Left ventricle myocardium inferior (tissue), 1 donor: ENCODE results near the gene VILL. TPM values are rescaled to one million over a fixed set of nuclear protein-coding genes. Genes with fewer than 3 reads are reported as not detected.

Experiments
- DNase-seq: peaks from one replicate; pipeline ENCODE4 v3.0.0-alpha.2; 2020
- H3K27ac ChIP-seq: fragments of 200-600 bp; replicated peaks from 2 replicates; pipeline ENCODE4 v1.8.0; 2021
- H3K27me3 ChIP-seq: fragments of 200-600 bp; 2 replicates; pipeline ENCODE4 v1.8.0; 2021; ENCODE audit warnings: low read depth
- H3K36me3 ChIP-seq: fragments of 200-600 bp; 2 replicates; pipeline ENCODE4 v1.8.0; 2021
- H3K4me1 ChIP-seq: fragments of 200-600 bp; 2 replicates; pipeline ENCODE4 v1.8.0; 2021
- H3K4me3 ChIP-seq: fragments of 200-600 bp; 2 replicates; pipeline ENCODE4 v1.8.0; 2021; ENCODE audit warnings: mild to moderate bottlenecking, moderate library complexity
- H3K9me3 ChIP-seq: fragments of 200-600 bp; replicated peaks from 2 replicates; pipeline ENCODE4 v1.8.0; 2021
- intact Hi-C: fragments of 100-400 bp; cut with micrococcal nuclease; formaldehyde crosslinking; loops from one replicate; pipeline ENCODE4 v1.11.0; 2022
- total RNA-seq: library from RNA; stranded (reverse); fragmentation: NEBNext Ultra II Directional; extraction: Animal tissue kit (Norgen Biotek cat#: 25700); gene quantifications from one replicate; pipeline ENCODE4 v1.2.1, GENCODE V29; 2021
- TF ChIP-seq, protein P1 (sequence below): fragments of 200-600 bp; IDR thresholded peaks from 2 replicates; pipeline ENCODE4 v1.8.0; 2021; ENCODE audit warnings: antibody characterized with exemption, mild to moderate bottlenecking, borderline replicate concordance
- donor health status: DM: no; HTN: yes; CAD: no; lungs with severe emphysema.

The VILL gene
- total RNA-seq, 1 donor from 2014 or later: 3.6 TPM

DNA sequence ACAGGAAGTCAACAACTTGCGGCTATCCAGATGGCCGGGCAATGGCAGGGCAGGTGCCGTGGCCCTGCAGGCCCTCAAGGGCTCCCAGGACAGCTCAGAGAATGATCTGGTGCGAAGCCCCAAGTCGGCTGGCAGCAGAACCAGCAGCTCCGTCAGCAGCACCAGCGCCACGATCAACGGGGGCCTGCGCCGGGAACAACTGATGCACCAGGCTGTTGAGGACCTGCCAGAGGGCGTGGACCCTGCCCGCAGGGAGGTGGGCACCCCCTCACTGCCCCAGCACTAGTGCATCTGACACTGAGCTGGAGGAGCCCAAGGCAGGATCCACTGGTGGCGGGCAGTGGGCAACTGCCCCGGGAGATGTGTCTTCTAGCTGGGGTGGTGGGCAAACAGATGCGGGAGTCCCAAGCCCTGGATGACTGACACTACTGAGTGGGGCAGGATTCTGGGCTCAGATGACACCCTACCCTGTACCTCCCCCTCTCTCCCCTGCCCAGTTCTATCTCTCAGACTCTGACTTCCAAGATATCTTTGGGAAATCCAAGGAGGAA is 15.9 kb downstream of the VILL start:
- H3K27me3 ChIP-seq: no peaks in the 10 kb centered on the region
- TF ChIP-seq, protein P1, sequence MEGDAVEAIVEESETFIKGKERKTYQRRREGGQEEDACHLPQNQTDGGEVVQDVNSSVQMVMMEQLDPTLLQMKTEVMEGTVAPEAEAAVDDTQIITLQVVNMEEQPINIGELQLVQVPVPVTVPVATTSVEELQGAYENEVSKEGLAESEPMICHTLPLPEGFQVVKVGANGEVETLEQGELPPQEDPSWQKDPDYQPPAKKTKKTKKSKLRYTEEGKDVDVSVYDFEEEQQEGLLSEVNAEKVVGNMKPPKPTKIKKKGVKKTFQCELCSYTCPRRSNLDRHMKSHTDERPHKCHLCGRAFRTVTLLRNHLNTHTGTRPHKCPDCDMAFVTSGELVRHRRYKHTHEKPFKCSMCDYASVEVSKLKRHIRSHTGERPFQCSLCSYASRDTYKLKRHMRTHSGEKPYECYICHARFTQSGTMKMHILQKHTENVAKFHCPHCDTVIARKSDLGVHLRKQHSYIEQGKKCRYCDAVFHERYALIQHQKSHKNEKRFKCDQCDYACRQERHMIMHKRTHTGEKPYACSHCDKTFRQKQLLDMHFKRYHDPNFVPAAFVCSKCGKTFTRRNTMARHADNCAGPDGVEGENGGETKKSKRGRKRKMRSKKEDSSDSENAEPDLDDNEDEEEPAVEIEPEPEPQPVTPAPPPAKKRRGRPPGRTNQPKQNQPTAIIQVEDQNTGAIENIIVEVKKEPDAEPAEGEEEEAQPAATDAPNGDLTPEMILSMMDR: no peak
- H3K9me3 ChIP-seq: no peaks in the 10 kb centered on the region
- DNase-seq: no peak
- H3K27ac ChIP-seq: peak overlapping the region; percentile 71
- H3K4me1 ChIP-seq: peaks cover 28% of the 10 kb centered on the region
- intact Hi-C loops: no loop called here
- H3K36me3 ChIP-seq: peaks cover 43% of the 10 kb centered on the region
- no peak overlapping the region for H3K4me3 ChIP-seq

DNA sequence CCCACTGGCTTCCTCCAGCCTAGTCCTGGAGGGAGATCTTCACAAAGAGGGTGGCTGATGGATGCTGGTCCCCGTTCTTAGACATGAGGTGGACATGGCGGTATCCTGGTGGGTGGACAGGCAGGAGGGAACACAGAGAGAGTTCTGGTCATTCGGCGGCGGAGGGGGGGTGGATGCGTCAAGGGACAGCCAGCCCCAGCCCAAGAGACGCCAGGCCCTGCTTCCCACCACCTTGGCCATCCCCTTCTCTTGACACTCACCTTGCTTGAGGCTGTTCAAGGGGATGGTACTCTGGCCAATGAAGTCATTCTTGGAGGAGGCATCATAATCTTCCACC is 17.1 kb downstream of the VILL start:
- Histone ChIP-seq H3K9me3 (no peaks in the 10 kb centered on the region), H3K4me3 (no peak overlapping the region), H3K27ac (no peak overlapping the region), H3K4me1 (peaks cover 26% of the 10 kb centered on the region), H3K27me3 (no peaks in the 10 kb centered on the region), H3K36me3 (peaks cover 44% of the 10 kb centered on the region)
- no peak for DNase-seq
- TF ChIP-seq, protein P1: no peak
- intact Hi-C loops: no loop called here

DNA sequence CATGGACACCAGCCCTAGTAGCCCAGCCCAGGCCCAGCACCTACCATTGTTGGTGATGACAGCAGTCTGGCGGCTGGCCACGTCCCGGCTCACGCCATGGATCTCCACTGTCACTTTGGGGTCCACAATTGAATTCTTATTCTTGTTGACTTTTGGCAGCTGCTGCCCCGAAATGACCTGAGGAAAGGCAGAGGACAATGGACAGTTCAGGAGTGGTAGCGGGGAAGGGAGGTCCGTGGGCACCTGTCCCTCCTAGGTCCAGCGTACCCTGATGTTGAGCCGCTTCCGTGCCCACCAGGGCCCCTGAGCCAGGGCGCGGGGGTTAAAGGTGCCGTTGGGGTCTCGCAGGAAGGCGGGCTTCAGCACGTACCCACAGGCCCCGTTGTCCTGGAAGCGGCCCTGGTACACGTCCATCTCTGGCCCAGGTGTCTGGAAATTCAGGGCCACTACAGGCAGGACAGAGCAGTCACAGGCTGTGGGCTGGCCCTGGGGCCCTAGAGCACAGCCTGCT is 17.7 kb downstream of the VILL start:
- Histone ChIP-seq H3K36me3 (peaks cover 44% of the 10 kb centered on the region), H3K4me3 (no peak overlapping the region), H3K9me3 (no peaks in the 10 kb centered on the region), H3K4me1 (peaks cover 20% of the 10 kb centered on the region), H3K27me3 (no peaks in the 10 kb centered on the region), H3K27ac (no peak overlapping the region)
- TF ChIP-seq, protein P1: no peak
- intact Hi-C loops: no loop called here
- DNase-seq: no peak

DNA sequence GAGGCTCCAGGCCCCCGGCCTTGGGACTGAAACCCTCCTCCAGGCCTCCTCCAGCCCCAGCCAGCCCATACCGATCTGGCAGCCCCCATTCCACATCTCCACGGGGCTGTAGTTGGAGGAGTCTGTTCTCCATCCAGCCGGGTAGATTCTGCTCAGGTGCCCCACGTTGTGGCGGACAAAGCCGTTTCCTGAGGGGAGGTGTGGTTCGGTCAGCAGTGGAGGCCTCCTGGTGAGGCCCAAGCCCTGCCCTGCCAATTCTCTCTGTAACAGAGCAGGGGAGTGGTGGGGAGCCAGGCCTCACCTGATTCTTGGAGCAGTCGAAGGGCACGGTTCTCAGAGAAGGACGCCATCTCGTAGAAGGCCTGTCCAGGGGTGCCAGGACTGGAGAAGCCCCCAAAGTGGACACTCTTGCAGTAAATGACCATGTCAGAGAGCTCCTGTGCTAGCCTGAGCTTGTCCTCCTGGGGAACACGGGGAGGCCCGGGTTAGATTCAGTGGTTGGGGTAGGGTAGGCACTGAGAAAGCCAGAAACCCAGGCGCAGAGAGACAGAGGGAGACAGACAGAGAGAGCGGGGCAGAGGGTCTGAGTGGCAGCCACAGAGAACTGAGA is 18.5 kb downstream of the VILL start:
- TF ChIP-seq, protein P1: no peak
- no peak for DNase-seq
- intact Hi-C loops: no loop called here
- no peak overlapping the region for H3K27ac ChIP-seq
- no peaks in the 10 kb centered on the region for H3K27me3 ChIP-seq
- H3K4me1 ChIP-seq: peaks cover 15% of the 10 kb centered on the region
- peaks cover 44% of the 10 kb centered on the region for H3K36me3 ChIP-seq
- no peaks in the 10 kb centered on the region for H3K9me3 ChIP-seq
- no peak overlapping the region for H3K4me3 ChIP-seq

DNA sequence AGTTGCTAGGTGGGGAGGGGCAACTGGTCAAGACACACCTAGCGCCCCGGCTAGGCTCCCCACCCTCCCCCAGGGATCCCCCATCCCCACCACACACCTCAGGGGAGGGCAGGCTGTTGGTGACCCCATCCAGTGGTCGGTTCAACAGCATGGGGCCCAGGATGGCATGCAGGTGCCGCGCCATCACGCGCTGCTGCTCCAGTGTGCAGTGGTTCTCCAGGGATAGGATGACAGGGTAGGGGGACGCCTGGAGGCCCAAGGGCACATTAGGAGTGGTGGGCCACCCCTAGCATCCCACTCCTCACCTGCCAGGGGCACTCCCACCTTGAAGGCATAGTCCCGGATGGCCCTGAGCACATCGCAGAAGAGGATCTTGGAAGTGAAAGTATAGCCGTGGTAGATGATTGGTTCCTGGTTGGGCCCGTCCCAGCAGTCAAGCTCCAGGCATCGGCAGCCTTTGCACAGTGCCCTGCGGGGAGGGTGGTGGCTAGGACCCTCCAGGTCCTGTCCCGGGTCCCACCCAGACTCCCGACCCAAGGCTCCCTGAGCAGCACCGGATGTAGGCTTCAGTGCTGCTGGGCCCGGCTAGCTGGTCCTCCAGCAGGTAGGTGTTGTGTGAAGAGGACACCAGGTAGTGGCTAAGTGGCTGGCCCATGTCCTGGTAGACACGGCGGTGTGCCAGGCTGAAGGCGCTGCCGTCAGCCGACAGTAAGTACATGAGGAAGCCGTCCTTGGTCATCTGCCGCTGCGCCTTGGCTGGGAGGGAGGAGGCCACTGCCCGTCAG is 19.4 kb downstream of the VILL start:
- Histone ChIP-seq H3K27ac (no peak overlapping the region), H3K27me3 (no peaks in the 10 kb centered on the region), H3K4me1 (peaks cover 12% of the 10 kb centered on the region), H3K9me3 (no peaks in the 10 kb centered on the region), H3K36me3 (peaks cover 53% of the 10 kb centered on the region), H3K4me3 (no peak overlapping the region)
- TF ChIP-seq, protein P1: no peak
- intact Hi-C loops: no loop called here
- DNase-seq: no peak
